Adipocyte (in vitro differentiated cells): ENCODE measurements around the gene FMNL3.

ENCODE experiments used
- DNase-seq: peaks from one replicate; pipeline ENCODE4 v3.0.0-alpha.2; 2015; ENCODE audit warnings: low read depth
- H3K27me3 ChIP-seq: replicated peaks from 2 replicates; pipeline ENCODE4 v1.7.0; 2013; ENCODE audit warnings: mild to moderate bottlenecking, low read length, moderate library complexity; ENCODE audit not compliant: control insufficient read depth, insufficient read depth
- H3K36me3 ChIP-seq: 2 replicates; pipeline ENCODE4 v1.7.0; 2013; ENCODE audit warnings: low read length, mild to moderate bottlenecking, moderate library complexity; ENCODE audit not compliant: control insufficient read depth, insufficient read depth, severe bottlenecking
- H3K4me1 ChIP-seq: 2 replicates; pipeline ENCODE4 v1.7.0; 2013; ENCODE audit warnings: mild to moderate bottlenecking, low read length, moderate library complexity; ENCODE audit not compliant: control insufficient read depth, insufficient read depth
- H3K4me3 ChIP-seq: 2 replicates; pipeline ENCODE4 v1.7.0; 2013; ENCODE audit warnings: mild to moderate bottlenecking, low read length, moderate library complexity
- H3K9ac ChIP-seq: 2 replicates; pipeline ENCODE4 v1.7.0; 2013; ENCODE audit warnings: mild to moderate bottlenecking, low read length, moderate library complexity
- H3K9me3 ChIP-seq: 2 replicates; pipeline ENCODE4 v1.7.0; 2013; ENCODE audit warnings: mild to moderate bottlenecking, low read length, moderate library complexity; ENCODE audit not compliant: control insufficient read depth

Gene FMNL3

GRCh38 chr12:49635656-49636055, 71.5 kb downstream of the FMNL3 start:
- Histone ChIP-seq H3K9ac (no peak overlapping the region), H3K27me3 (no peaks in the 10 kb centered on the region), H3K4me3 (no peak overlapping the region), H3K36me3 (peaks cover 9% of the 10 kb centered on the region), H3K4me1 (peaks cover 8% of the 10 kb centered on the region), H3K9me3 (no peaks in the 10 kb centered on the region)
- DNase-seq: no peak

DNA sequence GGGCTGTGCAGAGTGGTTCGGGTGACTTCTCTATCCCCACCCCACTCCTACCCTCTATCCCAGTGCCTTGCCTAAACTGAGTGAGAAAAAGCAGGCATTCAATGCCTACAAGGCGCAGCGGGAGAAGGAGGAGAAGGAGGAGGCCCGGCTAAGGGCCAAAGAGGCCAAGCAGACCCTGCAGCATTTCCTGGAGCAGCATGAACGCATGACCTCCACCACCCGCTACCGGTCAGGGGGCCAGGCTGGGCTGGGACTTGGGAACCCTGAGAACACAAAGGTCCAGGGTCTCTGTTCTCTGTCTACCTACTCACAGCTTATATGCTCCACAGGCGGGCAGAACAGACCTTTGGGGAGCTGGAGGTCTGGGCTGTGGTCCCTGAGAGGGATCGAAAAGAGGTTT, 72.2 kb downstream of the FMNL3 start:
- DNase-seq: no peak
- no peak overlapping the region for H3K9ac ChIP-seq
- H3K9me3 ChIP-seq: no peaks in the 10 kb centered on the region
- peaks cover 9% of the 10 kb centered on the region for H3K36me3 ChIP-seq
- H3K4me1 ChIP-seq: peaks cover 8% of the 10 kb centered on the region
- H3K27me3 ChIP-seq: no peaks in the 10 kb centered on the region
- no peak overlapping the region for H3K4me3 ChIP-seq

DNA sequence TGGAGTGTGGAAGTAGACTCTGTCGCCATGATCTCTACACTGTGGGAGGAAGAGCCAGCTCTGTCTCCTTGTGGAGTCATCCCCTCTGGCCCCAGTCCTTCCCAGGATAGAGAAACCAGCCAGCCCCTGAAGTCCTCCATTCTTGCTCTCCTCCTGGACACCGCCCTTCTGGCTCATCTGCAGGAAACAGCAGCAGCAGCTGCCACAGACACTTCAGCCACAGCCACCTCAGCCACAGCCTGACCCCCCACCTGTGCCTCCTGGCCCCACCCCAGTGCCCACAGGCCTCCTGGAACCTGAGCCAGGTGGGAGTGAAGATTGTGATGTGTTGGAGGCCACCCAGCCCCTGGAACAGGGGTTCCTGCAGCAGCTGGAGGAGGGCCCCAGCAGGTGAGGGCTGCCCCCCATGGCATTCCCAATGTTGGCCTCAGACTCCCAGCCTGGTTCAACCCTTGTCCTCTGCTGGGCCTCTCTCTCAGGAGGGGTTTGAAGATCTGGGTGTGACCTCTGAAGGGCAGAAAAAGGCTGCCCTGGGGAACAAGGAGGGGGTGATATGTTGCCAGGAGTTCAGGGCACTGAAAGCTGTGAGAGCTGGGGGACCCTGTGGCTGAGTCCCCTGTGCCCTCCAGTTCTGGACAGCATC, 73.4 kb downstream of the FMNL3 start:
- peaks cover 8% of the 10 kb centered on the region for H3K4me1 ChIP-seq
- no peak overlapping the region for H3K9ac ChIP-seq
- no peak overlapping the region for H3K4me3 ChIP-seq
- H3K9me3 ChIP-seq: no peaks in the 10 kb centered on the region
- H3K36me3 ChIP-seq: peaks cover 9% of the 10 kb centered on the region
- H3K27me3 ChIP-seq: no peaks in the 10 kb centered on the region
- no peak for DNase-seq

DNA sequence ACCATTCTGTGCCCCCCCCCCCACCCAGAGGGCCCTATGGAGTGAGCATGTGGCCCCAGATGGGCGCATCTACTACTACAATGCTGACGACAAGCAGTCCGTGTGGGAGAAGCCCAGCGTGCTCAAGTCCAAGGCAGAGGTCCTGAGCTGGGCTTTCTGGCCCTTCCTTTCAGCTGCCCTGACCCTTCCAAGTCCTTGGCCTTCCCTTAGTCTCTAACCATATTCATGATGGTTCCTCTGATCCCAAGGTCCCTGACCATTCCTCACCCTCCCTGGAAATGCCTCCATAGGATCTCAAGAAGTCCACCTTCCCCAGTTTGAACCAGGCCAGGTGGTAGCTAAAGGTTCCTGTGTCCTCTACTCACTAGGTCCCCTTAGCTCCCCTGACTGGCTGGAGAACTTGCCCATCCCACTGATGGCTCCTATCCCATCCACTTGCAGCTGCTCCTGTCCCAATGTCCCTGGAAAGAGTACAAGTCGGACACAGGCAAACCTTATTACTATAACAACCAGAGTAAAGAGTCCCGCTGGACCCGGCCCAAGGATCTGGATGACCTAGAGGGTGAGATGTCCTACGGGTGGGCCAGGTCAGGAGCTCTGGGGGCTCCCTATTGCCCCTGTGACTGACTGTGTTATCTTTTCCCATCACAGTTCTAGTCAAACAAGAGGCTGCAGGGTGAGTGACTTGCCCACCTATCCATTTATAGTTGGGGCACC, 74.1 kb downstream of the FMNL3 start:
- no peak for DNase-seq
- H3K36me3 ChIP-seq: peaks cover 9% of the 10 kb centered on the region
- peaks cover 8% of the 10 kb centered on the region for H3K4me1 ChIP-seq
- no peak overlapping the region for H3K9ac ChIP-seq
- H3K4me3 ChIP-seq: no peak overlapping the region
- no peaks in the 10 kb centered on the region for H3K9me3 ChIP-seq
- no peaks in the 10 kb centered on the region for H3K27me3 ChIP-seq

DNA sequence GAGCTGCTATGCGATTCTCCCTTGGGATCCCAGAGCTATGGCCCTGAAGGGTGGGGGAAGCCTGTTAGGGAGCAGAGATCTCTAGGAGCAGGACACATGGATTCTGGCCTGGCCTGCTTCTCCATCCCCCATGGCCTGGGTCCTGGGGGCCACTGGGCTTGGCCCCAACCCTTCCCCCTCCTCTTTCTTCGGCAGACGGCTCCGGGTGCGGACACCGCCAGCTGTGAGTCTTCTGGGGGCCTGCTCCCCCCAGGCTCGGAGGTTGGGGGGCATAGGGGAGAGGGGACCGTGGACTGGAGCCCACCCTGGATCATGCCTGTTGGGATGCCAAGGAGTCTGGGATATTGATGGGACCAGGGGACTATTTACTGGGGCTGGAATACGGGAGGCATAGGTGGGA, 74.8 kb downstream of the FMNL3 start:
- no peak for DNase-seq
- Histone ChIP-seq H3K36me3 (peaks cover 9% of the 10 kb centered on the region), H3K9ac (no peak overlapping the region), H3K4me1 (peaks cover 11% of the 10 kb centered on the region), H3K9me3 (no peaks in the 10 kb centered on the region), H3K27me3 (no peaks in the 10 kb centered on the region), H3K4me3 (no peak overlapping the region)

DNA sequence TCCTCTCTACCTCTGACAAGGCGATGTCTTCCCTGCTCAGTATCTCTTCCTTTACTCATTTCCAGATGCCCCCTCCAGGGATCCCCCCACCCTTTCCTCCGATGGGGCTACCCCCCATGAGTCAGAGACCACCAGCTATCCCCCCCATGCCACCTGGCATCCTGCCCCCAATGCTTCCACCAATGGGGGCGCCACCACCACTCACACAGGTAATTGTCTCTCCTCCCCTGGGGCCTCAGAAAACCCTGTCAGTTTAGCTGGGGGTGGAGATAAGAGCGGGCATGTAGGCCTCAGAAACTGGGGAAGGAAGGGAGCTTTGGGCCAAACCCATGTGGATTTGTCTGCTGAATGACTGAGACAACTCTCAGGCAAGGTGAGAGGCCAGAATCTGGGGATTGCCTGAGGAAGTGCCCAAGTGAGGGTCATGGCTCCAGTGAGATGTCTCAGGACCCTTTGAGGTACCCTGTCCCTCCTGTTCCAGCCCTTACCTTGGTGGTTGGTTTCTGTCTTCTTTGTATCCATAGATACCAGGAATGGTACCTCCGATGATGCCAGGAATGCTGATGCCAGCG, 75.8 kb downstream of the FMNL3 start:
- H3K4me1 ChIP-seq: peaks cover 6% of the 10 kb centered on the region
- H3K9ac ChIP-seq: no peak overlapping the region
- DNase-seq: no peak
- H3K9me3 ChIP-seq: no peaks in the 10 kb centered on the region
- no peaks in the 10 kb centered on the region for H3K27me3 ChIP-seq
- no peak overlapping the region for H3K4me3 ChIP-seq
- H3K36me3 ChIP-seq: peaks cover 9% of the 10 kb centered on the region

DNA sequence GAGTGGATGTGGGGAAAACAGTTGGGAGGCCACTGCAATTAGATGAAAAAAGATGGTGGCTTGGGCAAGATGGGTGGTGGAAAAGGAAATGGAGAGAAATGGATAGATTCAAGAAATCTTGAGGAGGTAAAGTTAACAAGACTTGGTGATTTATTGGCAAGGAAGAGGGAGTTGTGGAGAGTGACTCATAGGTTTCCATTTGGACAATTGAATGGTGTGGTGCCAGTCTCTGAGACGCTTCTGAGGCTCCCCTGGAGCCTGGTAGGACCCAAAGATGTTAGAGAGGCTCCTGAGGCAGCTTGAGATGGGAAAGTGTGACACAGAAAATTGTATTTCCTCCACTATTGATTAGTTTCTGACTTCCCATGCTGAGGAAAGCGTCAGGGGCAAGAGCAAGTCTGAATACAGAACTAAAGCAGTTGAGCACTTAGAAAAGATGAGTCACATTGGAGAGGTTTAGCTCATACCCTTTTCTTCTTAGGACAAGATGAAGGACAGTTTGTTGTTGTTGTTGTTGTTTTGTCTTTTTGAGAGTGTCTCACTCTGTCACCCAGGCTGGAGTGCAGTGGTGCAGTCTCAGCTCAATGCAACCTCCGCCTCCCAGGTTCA, 79.3 kb downstream of the FMNL3 start:
- peaks cover 5% of the 10 kb centered on the region for H3K36me3 ChIP-seq
- DNase-seq: no peak
- H3K9me3 ChIP-seq: no peaks in the 10 kb centered on the region
- no peak overlapping the region for H3K4me3 ChIP-seq
- H3K9ac ChIP-seq: no peak overlapping the region
- no peaks in the 10 kb centered on the region for H3K27me3 ChIP-seq
- peaks cover 12% of the 10 kb centered on the region for H3K4me1 ChIP-seq

DNA sequence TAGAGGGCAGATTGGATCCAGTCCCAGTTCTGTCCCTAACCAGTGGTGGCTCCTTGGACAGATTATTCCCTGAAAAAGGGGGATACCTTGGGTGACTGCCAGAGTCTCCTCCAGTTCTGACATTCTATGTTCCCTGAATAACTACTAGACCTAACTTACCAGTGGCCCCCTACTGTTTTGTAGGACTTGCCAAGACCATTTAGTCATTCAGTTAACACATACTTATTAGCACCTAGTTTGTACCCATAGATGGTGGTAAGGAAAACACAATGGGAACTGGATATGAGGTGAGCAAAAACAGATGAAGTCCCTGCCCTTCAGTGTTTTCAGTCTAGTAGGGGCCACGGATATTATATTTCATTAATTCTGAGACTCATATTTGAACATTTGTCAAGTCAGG, 80.4 kb downstream of the FMNL3 start:
- Histone ChIP-seq H3K27me3 (no peaks in the 10 kb centered on the region), H3K36me3 (peaks cover 2% of the 10 kb centered on the region), H3K4me3 (no peak overlapping the region), H3K9me3 (no peaks in the 10 kb centered on the region), H3K4me1 (peaks cover 21% of the 10 kb centered on the region), H3K9ac (no peak overlapping the region)
- DNase-seq: no peak

DNA sequence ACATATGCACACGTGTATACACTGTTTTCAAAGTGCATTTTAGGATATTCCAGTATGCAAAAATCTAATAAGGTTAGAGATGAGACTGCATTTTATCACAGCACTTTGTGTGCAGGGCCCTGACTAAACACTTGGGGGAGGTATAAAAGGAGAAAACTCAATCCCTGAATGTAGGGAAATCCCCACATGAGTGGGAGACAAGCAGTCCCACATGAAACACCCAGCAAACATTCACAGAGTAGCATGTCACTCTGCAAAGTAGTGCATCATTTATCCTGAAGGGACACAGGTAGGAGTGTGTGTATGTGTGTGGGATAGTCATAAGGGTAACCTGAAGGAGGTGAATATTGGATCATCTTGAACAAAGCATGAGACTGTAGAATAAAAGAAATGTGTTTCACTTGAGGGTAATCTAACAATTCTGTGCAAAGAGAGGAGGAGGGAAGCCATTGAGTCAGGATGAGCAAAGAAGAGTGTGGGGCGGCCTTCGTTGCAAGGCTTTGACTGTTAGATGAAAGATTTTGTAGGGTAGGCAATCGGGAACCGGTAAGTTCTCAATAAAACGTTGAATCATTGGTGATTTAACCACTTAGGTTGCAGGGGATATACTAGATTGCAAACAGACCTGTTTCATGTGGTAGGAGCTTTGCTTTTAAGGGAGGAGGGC, 80.9 kb downstream of the FMNL3 start:
- Histone ChIP-seq H3K4me3 (no peak overlapping the region), H3K9ac (no peak overlapping the region), H3K9me3 (no peaks in the 10 kb centered on the region), H3K36me3 (no peaks in the 10 kb centered on the region), H3K4me1 (peaks cover 26% of the 10 kb centered on the region), H3K27me3 (no peaks in the 10 kb centered on the region)
- no peak for DNase-seq

GRCh38 chr12:49624921-49625577, 82.2 kb downstream of the FMNL3 start:
- Histone ChIP-seq H3K4me3 (no peak overlapping the region), H3K27me3 (no peaks in the 10 kb centered on the region), H3K9me3 (no peaks in the 10 kb centered on the region), H3K9ac (no peak overlapping the region), H3K36me3 (no peaks in the 10 kb centered on the region), H3K4me1 (peaks cover 26% of the 10 kb centered on the region)
- peak; percentile 21 for DNase-seq
